ENCODE data around the gene WDR86. TPM values are rescaled to one million over a fixed set of nuclear protein-coding genes. Genes with fewer than 3 reads are reported as not detected.

The WDR86 gene
- total RNA-seq, 1 experiment from 2014 or later, result not detected

- ChIA-PET RAD21 (ENCODE audit: low non-redundant PET in 1 of 2, low total read pairs in 2 of 2, uncharacterized antibody in 2 of 2, unreplicated experiment in 2 of 2) (no interaction called here), CTCF (no interaction called here), POLR2A (no interaction called here)
- Histone ChIP-seq H4K20me1 (ENCODE audit: insufficient read depth) (no peaks in the 10 kb centered on the region), H3K79me2 (ENCODE audit: insufficient read depth, low read length) (no peaks in the 10 kb centered on the region), H3K4me1 (ENCODE audit: control insufficient read depth in 1 of 2, insufficient read depth in 2 of 2, low read length in 2 of 2) (peaks cover 8 to 14% of the 10 kb centered on the region in 2 experiments; a peak in 3 of 4 replicates), H3K9me2 (ENCODE audit: insufficient read depth) (no peaks in the 10 kb centered on the region), H3K4me3 (replicated peaks in 1 of 2; ENCODE audit: low read depth in 1 of 2, low read length in 2 of 2) (no peak overlapping the region), H3K9me3 (ENCODE audit: control insufficient read depth in 1 of 2, insufficient read depth in 1 of 2, low read depth in 1 of 2, low read length in 2 of 2) (no peaks in the 10 kb centered on the region), H3K27me3 (ENCODE audit: insufficient read depth, low read length) (no peaks in the 10 kb centered on the region), H2AFZ (ENCODE audit: low read depth, low read length, poor library complexity, severe bottlenecking) (no peak overlapping the region), H3K4me2 (ENCODE audit: low read length) (no peak overlapping the region), H3K9ac (ENCODE audit: low read length) (no peak overlapping the region), H3K36me3 (ENCODE audit: control insufficient read depth in 1 of 2, insufficient read depth in 2 of 2, low read length in 2 of 2) (no peaks in the 10 kb centered on the region), H3K27ac (ENCODE audit: low read depth, low read length) (no peak overlapping the region)
- no peak for TF ChIP-seq SP1 (IDR thresholded peaks at IDR 0.05; ENCODE audit: low read depth)
- no peak for TF ChIP-seq POLR2AphosphoS5 (IDR thresholded peaks at IDR 0.05; ENCODE audit: low read depth, low read length)
- no peak for ATAC-seq
- no TSS peak for BruUV-seq (replicated peaks)
- intact Hi-C loops (cut with micrococcal nuclease), result no loop called here
- no peak for DNase-seq (ENCODE audit: low read depth, low spot score)
These were observed 33.1 kb upstream of the WDR86 start for GRCh38 chr7:151442776-151443496.

DNA sequence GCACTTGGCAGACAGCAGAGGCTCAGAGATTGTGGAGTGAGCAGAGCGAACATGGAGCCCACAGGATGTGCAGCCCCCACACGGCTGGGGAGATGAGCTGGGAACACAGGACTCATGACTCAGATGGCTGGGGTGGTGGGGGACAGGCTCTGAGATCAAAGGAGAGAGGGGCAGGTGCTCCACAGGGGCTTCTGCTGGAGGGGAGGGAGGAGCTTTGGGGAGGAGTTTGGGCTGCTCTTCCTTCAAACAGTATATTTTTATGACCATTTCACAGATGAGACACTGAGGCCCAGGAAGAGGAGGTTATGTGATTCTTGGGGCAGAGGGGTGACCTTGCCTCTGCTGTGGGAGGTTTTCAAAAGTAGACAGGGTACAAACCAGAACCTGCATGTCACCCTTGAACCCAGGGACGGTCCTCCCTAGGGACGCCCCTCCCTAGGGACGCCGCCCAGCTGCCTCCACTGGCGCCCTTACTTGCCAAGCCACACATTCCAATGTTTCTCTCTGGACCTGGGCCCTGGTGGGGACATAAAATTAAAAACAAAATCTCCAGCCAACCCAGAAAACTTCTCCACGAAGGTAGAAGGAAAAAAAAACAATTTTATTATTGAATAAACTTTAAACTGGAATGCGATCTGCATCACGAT, 31.1 kb upstream of the WDR86 start:
- Histone ChIP-seq H3K4me3 (replicated peaks in 1 of 2; ENCODE audit: low read depth in 1 of 2, low read length in 2 of 2) (no peak overlapping the region), H3K4me1 (ENCODE audit: control insufficient read depth in 1 of 2, insufficient read depth in 2 of 2, low read length in 2 of 2) (peaks cover 6 to 8% of the 10 kb centered on the region in 2 experiments; a peak in 3 of 4 replicates), H3K36me3 (ENCODE audit: control insufficient read depth in 1 of 2, insufficient read depth in 2 of 2, low read length in 2 of 2) (no peaks in the 10 kb centered on the region), H3K9me2 (ENCODE audit: insufficient read depth) (no peaks in the 10 kb centered on the region), H2AFZ (ENCODE audit: low read depth, low read length, poor library complexity, severe bottlenecking) (no peak overlapping the region), H4K20me1 (ENCODE audit: insufficient read depth) (no peaks in the 10 kb centered on the region), H3K27me3 (ENCODE audit: insufficient read depth, low read length) (no peaks in the 10 kb centered on the region), H3K27ac (ENCODE audit: low read depth, low read length) (no peak overlapping the region), H3K79me2 (ENCODE audit: insufficient read depth, low read length) (no peaks in the 10 kb centered on the region), H3K4me2 (ENCODE audit: low read length) (no peak overlapping the region), H3K9ac (ENCODE audit: low read length) (no peak overlapping the region), H3K9me3 (ENCODE audit: control insufficient read depth in 1 of 2, insufficient read depth in 1 of 2, low read depth in 1 of 2, low read length in 2 of 2) (no peaks in the 10 kb centered on the region)
- TF ChIP-seq YY1 (IDR thresholded peaks at IDR 0.05; ENCODE audit: extremely low read depth, insufficient replicate concordance, low read depth, low read length), result no peak
- TF ChIP-seq SP1 (IDR thresholded peaks at IDR 0.05; ENCODE audit: low read depth), result no peak
- TF ChIP-seq POLR2A (IDR thresholded peaks at IDR 0.05; ENCODE audit: borderline replicate concordance, extremely low read depth, insufficient read depth, insufficient read length), result no peak
- no peak for TF ChIP-seq JUND (IDR thresholded peaks at IDR 0.05)
- no peak for TF ChIP-seq REST (IDR thresholded peaks at IDR 0.05; ENCODE audit: low read depth)
- TF ChIP-seq ZFX (IDR thresholded peaks at IDR 0.05), result no peak
- TF ChIP-seq CBX3 (IDR thresholded peaks at IDR 0.05; ENCODE audit: low read depth), result no peak
- no peak for TF ChIP-seq ZNF274 (IDR thresholded peaks at IDR 0.05; ENCODE audit: low read depth, low read length)
- TF ChIP-seq TCF7L2 (IDR thresholded peaks at IDR 0.05; ENCODE audit: borderline replicate concordance, extremely low read depth, insufficient read depth, insufficient read length), result no peak
- no peak for TF ChIP-seq EZH2 (IDR thresholded peaks at IDR 0.05)
- TF ChIP-seq SRF (IDR thresholded peaks at IDR 0.05; ENCODE audit: low read depth), result no peak
- TF ChIP-seq CEBPB (IDR thresholded peaks at IDR 0.05; ENCODE audit: low read depth), result no peak
- TF ChIP-seq POLR2AphosphoS5 (IDR thresholded peaks at IDR 0.05; ENCODE audit: low read depth, low read length), result no peak
- TF ChIP-seq ELF1 (IDR thresholded peaks at IDR 0.05; ENCODE audit: borderline replicate concordance, low read depth), result no peak
- TF ChIP-seq MAX (IDR thresholded peaks at IDR 0.05), result no peak
- no peak for TF ChIP-seq RAD21 (IDR thresholded peaks at IDR 0.05; ENCODE audit: low read depth)
- no peak for TF ChIP-seq SIN3A (IDR thresholded peaks at IDR 0.05; ENCODE audit: low read depth)
- TF ChIP-seq, protein P1, sequence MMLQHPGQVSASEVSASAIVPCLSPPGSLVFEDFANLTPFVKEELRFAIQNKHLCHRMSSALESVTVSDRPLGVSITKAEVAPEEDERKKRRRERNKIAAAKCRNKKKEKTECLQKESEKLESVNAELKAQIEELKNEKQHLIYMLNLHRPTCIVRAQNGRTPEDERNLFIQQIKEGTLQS (IDR thresholded peaks at IDR 0.05), result no peak
- BruUV-seq (replicated peaks), result no TSS peak
- ATAC-seq (no peak), DNase-seq (ENCODE audit: low read depth, low spot score) (no peak)
- ChIA-PET RAD21 (ENCODE audit: low non-redundant PET in 1 of 2, low total read pairs in 2 of 2, uncharacterized antibody in 2 of 2, unreplicated experiment in 2 of 2) (no interaction called here), CTCF (no interaction called here), POLR2A (interaction anchor here (0.7 kb wide), 1 partner anchor 356 kb away, joined by 4 read pairs; no protein-coding TSS in a partner anchor)
- intact Hi-C loops (cut with micrococcal nuclease), result no loop called here

Data from HCT116 (cell line).